ENCODE measurements around the gene STXBP6.

STXBP6 gene

GRCh38 chr14:24925771-24926374 lies 124.1 kb downstream of the STXBP6 start:
- TF ChIP-seq, protein P1, sequence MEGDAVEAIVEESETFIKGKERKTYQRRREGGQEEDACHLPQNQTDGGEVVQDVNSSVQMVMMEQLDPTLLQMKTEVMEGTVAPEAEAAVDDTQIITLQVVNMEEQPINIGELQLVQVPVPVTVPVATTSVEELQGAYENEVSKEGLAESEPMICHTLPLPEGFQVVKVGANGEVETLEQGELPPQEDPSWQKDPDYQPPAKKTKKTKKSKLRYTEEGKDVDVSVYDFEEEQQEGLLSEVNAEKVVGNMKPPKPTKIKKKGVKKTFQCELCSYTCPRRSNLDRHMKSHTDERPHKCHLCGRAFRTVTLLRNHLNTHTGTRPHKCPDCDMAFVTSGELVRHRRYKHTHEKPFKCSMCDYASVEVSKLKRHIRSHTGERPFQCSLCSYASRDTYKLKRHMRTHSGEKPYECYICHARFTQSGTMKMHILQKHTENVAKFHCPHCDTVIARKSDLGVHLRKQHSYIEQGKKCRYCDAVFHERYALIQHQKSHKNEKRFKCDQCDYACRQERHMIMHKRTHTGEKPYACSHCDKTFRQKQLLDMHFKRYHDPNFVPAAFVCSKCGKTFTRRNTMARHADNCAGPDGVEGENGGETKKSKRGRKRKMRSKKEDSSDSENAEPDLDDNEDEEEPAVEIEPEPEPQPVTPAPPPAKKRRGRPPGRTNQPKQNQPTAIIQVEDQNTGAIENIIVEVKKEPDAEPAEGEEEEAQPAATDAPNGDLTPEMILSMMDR (IDR thresholded peaks at IDR 0.05; ENCODE audit: borderline replicate concordance, insufficient read depth, low read depth, low read length) = no peak
- no peak overlapping the region for H3K4me3 ChIP-seq (ENCODE audit: low read depth, low read length)

GRCh38 chr14:24924544-24924943 lies 125.4 kb downstream of the STXBP6 start:
- TF ChIP-seq, protein P1 (IDR thresholded peaks at IDR 0.05; ENCODE audit: borderline replicate concordance, insufficient read depth, low read depth, low read length) = no peak
- no peak overlapping the region for H3K4me3 ChIP-seq (ENCODE audit: low read depth, low read length)

- H3K4me3 ChIP-seq (ENCODE audit: low read depth, low read length) = no peak overlapping the region
- TF ChIP-seq, protein P1 (IDR thresholded peaks at IDR 0.05; ENCODE audit: borderline replicate concordance, insufficient read depth, low read depth, low read length) = no peak
These were observed 128.0 kb downstream of the STXBP6 start for GRCh38 chr14:24921903-24922302.

DNA sequence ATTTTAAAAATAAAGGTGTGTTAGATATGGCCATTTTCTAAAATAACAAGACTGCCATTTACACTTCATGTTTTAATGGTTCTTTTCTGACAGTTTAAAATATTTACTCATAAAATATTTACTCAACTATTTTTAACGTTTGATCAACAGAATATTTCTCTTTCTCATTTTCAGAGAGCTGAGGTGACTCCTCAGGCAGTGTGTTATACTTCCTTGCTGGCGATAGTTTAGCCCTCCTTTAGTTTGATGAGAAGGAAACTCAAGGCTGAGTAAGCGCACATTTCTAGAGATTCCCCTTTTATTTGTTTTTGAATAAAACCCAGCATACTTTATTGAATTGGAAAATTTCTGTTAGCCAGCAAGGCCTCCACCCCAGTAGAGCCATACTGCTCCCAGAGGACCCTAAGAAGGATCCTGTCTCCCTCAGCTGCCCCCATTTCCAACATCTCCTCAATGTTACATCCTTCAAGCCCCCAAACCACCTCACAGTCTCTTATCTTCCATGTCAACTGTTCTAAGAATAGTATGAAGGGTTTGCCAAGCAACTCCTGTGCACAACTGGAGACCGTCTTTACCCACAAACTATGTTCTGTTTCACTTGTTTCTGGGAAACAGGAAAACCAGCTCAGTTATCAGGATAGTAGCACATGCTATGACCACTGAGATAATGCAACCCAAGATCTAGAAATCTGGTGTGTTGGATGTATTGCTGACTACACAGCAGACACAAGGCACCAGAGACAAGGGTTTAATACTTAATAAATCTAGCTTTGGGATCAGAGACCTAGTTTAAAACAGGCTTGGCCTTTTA lies 129.5 kb downstream of the STXBP6 start:
- H3K4me3 ChIP-seq (ENCODE audit: low read depth, low read length) = no peak overlapping the region
- TF ChIP-seq, protein P1 (IDR thresholded peaks at IDR 0.05; ENCODE audit: borderline replicate concordance, insufficient read depth, low read depth, low read length) = no peak

DNA sequence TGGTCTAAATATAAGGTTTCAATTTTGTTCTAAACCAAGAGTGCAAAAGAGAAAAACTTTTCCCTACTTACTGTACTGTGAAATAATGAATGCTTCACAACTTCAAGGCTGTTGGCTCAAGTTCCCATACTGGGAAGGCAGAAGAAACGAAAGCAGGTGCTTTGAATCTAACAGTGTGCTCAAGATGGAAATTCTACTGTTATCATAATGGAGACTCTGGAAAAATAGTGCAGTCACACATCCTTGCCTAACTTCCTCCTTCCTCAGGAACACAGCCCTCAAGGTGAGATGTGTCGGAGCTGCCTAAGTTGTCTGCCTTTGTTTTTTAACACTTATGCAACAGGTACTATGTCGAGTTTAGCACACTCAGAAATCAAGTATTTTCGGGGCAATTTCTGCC lies 131.1 kb downstream of the STXBP6 start:
- no peak overlapping the region for H3K4me3 ChIP-seq (ENCODE audit: low read depth, low read length)
- TF ChIP-seq, protein P1 (IDR thresholded peaks at IDR 0.05; ENCODE audit: borderline replicate concordance, insufficient read depth, low read depth, low read length) = no peak

DNA sequence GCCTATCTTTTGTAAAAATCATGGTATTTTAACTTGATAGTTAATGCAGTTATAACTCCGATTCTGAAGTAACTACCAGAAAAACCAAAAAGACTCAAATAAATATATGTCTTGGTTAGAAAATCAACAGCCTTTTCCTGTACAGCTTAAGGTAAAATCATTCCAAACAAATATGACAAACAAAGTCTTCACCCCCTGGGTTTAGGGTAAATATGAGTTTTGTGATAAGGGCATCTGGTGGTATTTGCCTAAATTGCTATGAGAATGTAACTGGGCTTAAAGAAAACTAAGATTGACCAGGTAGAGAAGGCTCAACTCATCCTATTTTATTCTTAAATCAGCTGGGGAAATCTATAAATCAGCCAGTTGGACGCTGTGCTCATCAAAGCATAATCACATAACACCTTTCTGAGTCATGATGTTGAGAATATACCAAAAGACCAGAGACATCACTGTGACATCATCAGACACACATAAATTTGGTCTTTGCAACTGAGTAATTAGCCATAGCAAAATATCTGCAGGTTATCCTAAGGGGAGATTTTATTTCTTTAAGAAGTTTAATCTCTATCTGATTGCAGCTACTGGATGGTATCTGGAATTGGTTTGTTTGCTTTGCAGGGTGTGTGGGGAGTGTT lies 133.9 kb downstream of the STXBP6 start:
- TF ChIP-seq, protein P1 (IDR thresholded peaks at IDR 0.05; ENCODE audit: borderline replicate concordance, insufficient read depth, low read depth, low read length) = no peak
- H3K4me3 ChIP-seq (ENCODE audit: low read depth, low read length) = no peak overlapping the region

All from GM12875 (cell line).